Muscle of back (tissue), 11 donors: ENCODE results near the gene MAPK8IP1. TPM values are rescaled to one million over a fixed set of nuclear protein-coding genes. Genes with fewer than 3 reads are reported as not detected.
A peak's percentile ranks its signal among the peaks of the same experiment; 100 is the strongest.

Experiments
- DNase-seq, 3 donors: peaks; one replicate each; pipeline versions ENCODE4 v3.0.0 to v3.0.0-alpha.2; 2013
- polyA plus RNA-seq, 10 donors: library from polyadenylated mRNA; unstranded; fragments of 120-200 nt; gene quantifications; one replicate each; pipeline ENCODE4 v1.2.1, GENCODE V29; 2013; ENCODE audit not compliant: insufficient read length in 10 of 10

Gene MAPK8IP1
- polyA plus RNA-seq, 10 donors = 18.2 to 36.3 (median 32.8) TPM

GRCh38 chr11:45924036-45924915 is 38.8 kb downstream of the MAPK8IP1 start:
- peak in 1 of 3 donors; percentile 10 for DNase-seq

GRCh38 chr11:45924927-45925326 is 39.5 kb downstream of the MAPK8IP1 start:
- DNase-seq = peak in 1 of 3 donors; percentile 4

- DNase-seq = no peak
Observed at GRCh38 chr11:45925550-45925949, 40.1 kb downstream of the MAPK8IP1 start.

- DNase-seq = peak in 1 of 3 donors; percentile 10
Observed at GRCh38 chr11:45926001-45926401, 40.5 kb downstream of the MAPK8IP1 start.

GRCh38 chr11:45926536-45927331 is 41.3 kb downstream of the MAPK8IP1 start:
- no peak for DNase-seq

- DNase-seq = no peak
Observed at GRCh38 chr11:45927332-45927683, 41.9 kb downstream of the MAPK8IP1 start.

- DNase-seq = no peak
Observed at GRCh38 chr11:45927684-45928413, 42.4 kb downstream of the MAPK8IP1 start.

GRCh38 chr11:45928535-45929215 is 43.2 kb downstream of the MAPK8IP1 start:
- DNase-seq = no peak

- no peak for DNase-seq
Observed at GRCh38 chr11:45929486-45930030, 44.1 kb downstream of the MAPK8IP1 start.

GRCh38 chr11:45930031-45930794 is 44.8 kb downstream of the MAPK8IP1 start:
- no peak for DNase-seq

GRCh38 chr11:45930951-45931570 is 45.6 kb downstream of the MAPK8IP1 start:
- DNase-seq = no peak

- no peak for DNase-seq
Observed at GRCh38 chr11:45931739-45932138, 46.3 kb downstream of the MAPK8IP1 start.

GRCh38 chr11:45932217-45932616 is 46.8 kb downstream of the MAPK8IP1 start:
- DNase-seq = no peak

GRCh38 chr11:45933131-45933831 is 47.8 kb downstream of the MAPK8IP1 start:
- no peak for DNase-seq

GRCh38 chr11:45933846-45934579 is 48.6 kb downstream of the MAPK8IP1 start:
- DNase-seq = no peak

GRCh38 chr11:45934580-45935318 is 49.3 kb downstream of the MAPK8IP1 start:
- no peak for DNase-seq

- no peak for DNase-seq
Observed at GRCh38 chr11:45935349-45936064, 50.1 kb downstream of the MAPK8IP1 start.
